GM21576 (cell line): ENCODE data around the gene PADI6.

Experiments used
- ATAC-seq: cut with Tn5 transposase; IDR thresholded peaks from one replicate; pipeline ENCODE4 v1.9.1; 2021; ENCODE audit warnings: mild to moderate bottlenecking, moderate library complexity; ENCODE audit not compliant: unreplicated experiment

The PADI6 gene

GRCh38 chr1:17356387-17357026 is 15.5 kb upstream of the PADI6 start:
- no peak for ATAC-seq

GRCh38 chr1:17358557-17358956 is 13.4 kb upstream of the PADI6 start:
- ATAC-seq, result no peak

- ATAC-seq, result no peak
Observed at GRCh38 chr1:17359031-17359430, 13.0 kb upstream of the PADI6 start.

GRCh38 chr1:17359808-17360207 is 12.2 kb upstream of the PADI6 start:
- ATAC-seq, result no peak

DNA sequence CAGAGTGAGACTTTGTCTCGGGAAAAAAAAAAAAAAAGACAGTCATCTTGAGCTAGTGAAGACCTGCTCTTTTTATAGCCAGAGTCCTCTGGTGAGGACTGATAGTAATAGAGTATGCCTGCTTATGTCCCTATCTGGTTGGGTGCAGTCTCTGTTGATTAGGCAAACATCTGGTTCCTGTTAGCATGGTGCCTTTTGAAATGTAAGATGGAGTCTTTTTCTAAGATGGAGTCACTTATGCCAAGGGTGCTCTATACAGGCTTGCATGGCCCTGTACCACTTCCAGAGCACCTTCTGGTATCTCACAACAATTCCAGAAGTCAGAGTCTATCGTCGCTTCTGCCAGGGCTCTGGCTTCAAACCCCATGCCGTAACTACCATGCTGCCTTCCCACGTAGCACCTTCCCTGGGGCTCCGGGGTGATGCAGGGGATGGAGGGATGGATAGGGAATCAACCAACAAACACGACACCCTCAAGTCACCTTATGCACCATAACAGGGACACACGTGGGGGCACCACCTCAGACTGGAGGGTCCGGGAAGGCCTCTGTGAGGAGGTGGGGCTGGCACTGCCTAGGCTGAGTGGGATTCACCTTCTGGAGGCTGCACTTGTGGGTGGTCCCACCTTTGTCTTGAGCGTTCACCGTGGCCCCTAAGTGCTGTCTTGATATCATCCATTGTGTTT is 11.6 kb upstream of the PADI6 start:
- ATAC-seq, result no peak

GRCh38 chr1:17361687-17362086 is 10.3 kb upstream of the PADI6 start:
- ATAC-seq, result no peak

GRCh38 chr1:17363351-17363750 is 8.6 kb upstream of the PADI6 start:
- ATAC-seq, result no peak

GRCh38 chr1:17363771-17364170 is 8.2 kb upstream of the PADI6 start:
- no peak for ATAC-seq

- no peak for ATAC-seq
Observed at GRCh38 chr1:17365293-17365692, 6.7 kb upstream of the PADI6 start.

- no peak for ATAC-seq
Observed at GRCh38 chr1:17369466-17369865, 2.5 kb upstream of the PADI6 start.

GRCh38 chr1:17370618-17371017 is 1.4 kb upstream of the PADI6 start:
- ATAC-seq, result no peak

DNA sequence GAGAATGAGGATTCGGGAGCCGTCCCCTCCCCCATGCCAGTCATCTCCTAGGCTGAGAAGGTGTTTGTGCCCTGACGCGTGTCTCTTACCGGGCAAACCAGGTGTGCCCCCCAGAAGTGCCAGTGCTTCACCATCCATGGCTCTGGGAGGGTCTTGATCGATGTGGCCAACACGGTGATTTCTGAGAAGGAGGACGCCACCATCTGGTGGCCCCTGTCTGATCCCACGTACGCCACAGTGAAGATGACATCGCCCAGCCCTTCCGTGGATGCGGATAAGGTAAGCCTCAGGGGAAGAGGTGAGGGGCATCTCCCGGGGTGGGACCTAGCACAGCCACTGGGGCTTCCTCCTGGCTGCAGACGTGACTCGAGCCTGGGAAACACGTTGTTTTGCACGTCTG is 959 bp downstream of the PADI6 start:
- ATAC-seq, result no peak

GRCh38 chr1:17375651-17376050 is 3.7 kb downstream of the PADI6 start:
- ATAC-seq, result no peak

DNA sequence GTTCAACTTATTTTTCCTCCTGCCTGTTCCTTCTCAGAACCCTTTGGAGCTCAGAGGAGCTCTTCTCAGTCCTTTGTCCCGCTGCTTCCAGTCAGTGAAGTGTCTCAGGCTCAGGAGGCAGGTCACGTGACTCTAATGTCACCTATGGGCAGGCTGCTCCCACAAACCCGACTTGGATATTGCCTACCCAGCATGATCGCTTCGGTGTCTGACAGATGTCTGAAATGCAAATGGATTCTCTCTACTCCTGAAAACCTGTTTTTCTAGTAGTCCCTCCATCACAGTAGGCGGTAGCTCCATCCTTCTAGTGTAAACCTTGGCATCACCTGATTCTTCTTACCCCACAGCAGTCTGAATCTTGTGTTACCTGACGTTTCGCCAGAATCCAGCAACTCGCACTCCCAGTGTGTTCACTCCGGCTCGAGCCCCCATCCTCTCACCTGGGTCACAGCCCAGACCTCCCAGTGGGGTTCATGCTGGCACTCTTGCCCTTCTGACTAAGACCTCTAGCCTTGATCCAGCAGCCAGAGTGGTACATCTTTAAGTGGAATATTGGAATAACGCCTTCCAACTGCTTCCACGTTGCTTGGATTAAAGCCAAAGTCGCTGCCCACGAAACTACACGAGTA is 5.4 kb downstream of the PADI6 start:
- no peak for ATAC-seq

DNA sequence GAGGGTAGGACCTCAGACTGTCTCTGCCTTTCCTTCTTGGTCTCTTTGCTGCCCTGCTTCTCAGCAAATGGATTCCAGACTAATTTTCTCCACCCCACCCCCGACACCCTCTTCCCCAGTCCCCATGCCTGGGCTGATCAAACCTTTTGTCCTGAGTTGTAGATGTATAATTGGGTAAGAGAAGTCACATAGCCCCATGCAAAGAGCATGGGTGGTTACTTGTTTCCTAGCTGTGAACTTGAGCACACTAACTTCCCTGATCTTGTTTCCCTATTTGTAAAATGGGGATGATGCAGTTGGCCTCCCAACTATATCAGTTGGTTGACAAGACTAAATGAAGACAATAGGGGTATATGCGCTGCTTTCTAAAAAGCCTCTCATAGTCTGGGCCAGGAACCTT is 9.2 kb downstream of the PADI6 start:
- no peak for ATAC-seq

DNA sequence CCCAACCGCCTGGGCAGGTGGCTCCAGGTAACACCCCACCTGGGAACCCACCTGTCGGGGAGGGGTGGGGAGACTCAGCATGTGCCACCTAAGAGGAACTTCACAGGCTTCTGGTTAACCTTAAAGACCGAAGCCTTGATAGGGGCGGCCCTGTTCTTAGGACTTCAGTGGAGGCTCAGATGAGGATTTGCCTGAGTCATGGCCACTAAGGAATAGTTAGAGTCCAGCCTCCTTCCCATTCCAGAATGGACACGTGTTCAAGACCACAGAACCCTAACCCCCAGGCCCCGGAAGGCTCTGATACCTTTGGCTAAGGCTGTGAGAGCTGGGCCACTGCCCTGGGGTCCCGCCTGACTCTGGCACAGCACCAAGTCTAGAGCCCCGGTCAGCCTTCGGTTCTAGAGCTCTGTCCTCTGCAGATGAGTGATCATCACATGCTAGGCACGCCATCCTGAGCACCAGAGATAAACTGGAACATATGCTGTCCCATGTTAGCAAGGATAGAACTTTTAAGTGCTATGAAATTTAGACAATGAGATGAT is 20.3 kb downstream of the PADI6 start:
- ATAC-seq, result no peak

GRCh38 chr1:17393230-17393629 is 21.2 kb downstream of the PADI6 start:
- ATAC-seq, result no peak

GRCh38 chr1:17397910-17398695 is 26.1 kb downstream of the PADI6 start:
- no peak for ATAC-seq

DNA sequence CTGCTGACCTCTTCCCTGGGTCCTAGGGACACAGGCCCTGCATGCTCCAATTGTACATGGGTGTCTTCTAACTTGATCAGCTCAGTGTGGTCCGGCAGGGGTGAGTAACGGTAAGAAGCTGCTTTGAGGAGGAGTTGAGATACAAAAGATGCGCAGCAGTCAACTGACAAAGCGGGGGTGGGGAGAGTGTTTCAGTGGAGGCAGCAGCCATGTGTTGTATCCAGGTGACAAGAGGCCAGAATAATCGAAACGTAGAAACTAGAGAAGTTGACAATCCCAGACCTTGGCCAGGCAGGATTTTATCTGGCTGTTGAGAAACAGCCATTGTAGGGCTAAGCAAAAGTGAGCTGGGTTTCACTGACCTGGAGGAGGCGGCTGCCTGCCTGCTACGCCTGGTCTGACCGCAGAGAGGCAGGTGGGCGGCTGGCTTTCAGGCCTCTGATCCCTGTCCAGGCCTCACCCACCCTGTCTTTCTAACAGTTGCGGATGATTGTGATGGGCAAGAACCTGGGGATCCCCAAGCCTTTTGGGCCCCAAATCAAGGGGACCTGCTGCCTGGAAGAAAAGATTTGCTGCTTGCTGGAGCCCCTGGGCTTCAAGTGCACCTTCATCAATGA is 28.8 kb downstream of the PADI6 start:
- no peak for ATAC-seq

GRCh38 chr1:17401841-17402240 is 29.8 kb downstream of the PADI6 start:
- no peak for ATAC-seq

DNA sequence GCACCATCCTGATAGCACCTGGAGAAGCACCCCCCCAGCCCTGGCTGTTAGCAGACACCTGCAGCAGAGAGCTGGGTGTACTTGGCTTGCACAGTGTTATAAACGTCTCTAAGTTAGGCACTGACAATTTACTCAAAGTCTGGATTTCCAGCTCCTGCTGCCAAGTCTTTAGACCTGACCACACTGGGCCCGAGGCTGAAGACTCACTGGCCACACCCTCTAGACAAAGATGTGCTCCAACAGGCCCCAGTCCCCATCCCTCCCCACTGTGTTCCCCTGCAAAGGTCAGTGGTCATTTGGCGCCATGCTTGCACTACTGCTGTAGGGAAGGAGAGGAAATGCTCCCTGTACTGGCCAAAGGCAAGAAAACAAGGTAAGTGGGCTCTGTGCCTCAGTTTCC is 31.1 kb downstream of the PADI6 start:
- ATAC-seq, result no peak
